ENCODE measurements around the gene ZNF614. TPM values are rescaled to one million over a fixed set of nuclear protein-coding genes. Genes with fewer than 3 reads are reported as not detected.
"Not testable (repeated sequence)": the region's sequence is repeated elsewhere in the genome, so short reads cannot be mapped to it uniquely, and the experiment has no call there.

The ZNF614 gene
- total RNA-seq, 1 experiment from 2014 or later = 7.3 TPM

GRCh38 chr19:51975787-51976186 is 52.4 kb downstream of the ZNF614 start:
- not testable (repeated sequence) for H3K4me3 ChIP-seq (ENCODE audit: insufficient read depth, low read depth, low read length); H3K27me3 ChIP-seq (ENCODE audit: control insufficient read depth, insufficient read depth, low read length); DNase-seq; H3K36me3 ChIP-seq (replicated peaks; ENCODE audit: control insufficient read depth, insufficient read depth, low read length)

GRCh38 chr19:51971624-51972023 is 56.6 kb downstream of the ZNF614 start:
- Histone ChIP-seq H3K36me3 (replicated peaks; ENCODE audit: control insufficient read depth, insufficient read depth, low read length) (peaks cover 8% of the 10 kb centered on the region), H3K27me3 (ENCODE audit: control insufficient read depth, insufficient read depth, low read length) (no peaks in the 10 kb centered on the region), H3K4me3 (ENCODE audit: insufficient read depth, low read depth, low read length) (no peak overlapping the region)
- DNase-seq = no peak

- H3K27me3 ChIP-seq (ENCODE audit: control insufficient read depth, insufficient read depth, low read length) = no peaks in the 10 kb centered on the region
- H3K4me3 ChIP-seq (ENCODE audit: insufficient read depth, low read depth, low read length) = no peak overlapping the region
- peaks cover 11% of the 10 kb centered on the region for H3K36me3 ChIP-seq (replicated peaks; ENCODE audit: control insufficient read depth, insufficient read depth, low read length)
- DNase-seq = no peak
Measured at GRCh38 chr19:51970718-51971117, 57.5 kb downstream of the ZNF614 start.

GRCh38 chr19:51965583-51965982 is 62.6 kb downstream of the ZNF614 start:
- DNase-seq = no peak
- H3K27me3 ChIP-seq (ENCODE audit: control insufficient read depth, insufficient read depth, low read length) = no peaks in the 10 kb centered on the region
- H3K4me3 ChIP-seq (ENCODE audit: insufficient read depth, low read depth, low read length) = no peak overlapping the region
- H3K36me3 ChIP-seq (replicated peaks; ENCODE audit: control insufficient read depth, insufficient read depth, low read length) = peaks cover 15% of the 10 kb centered on the region

Other genes starting within 250 kb of the ZNF614 start
- gene FPR3, start 233.2 kb downstream of the ZNF614 start, total RNA-seq (2014; rRNA removed; shearing (Covaris generic)) = not detected in 2 replicates
- gene ZNF577, start 140.4 kb downstream of the ZNF614 start, total RNA-seq (2014; rRNA removed; shearing (Covaris generic)) = 6.5 and 15.0 TPM in 2 replicates
- 8.3 and 17.0 TPM in 2 replicates for gene ZNF649, start 123.4 kb downstream of the ZNF614 start, total RNA-seq (2014; rRNA removed; shearing (Covaris generic))
- gene ZNF613, start 100.9 kb downstream of the ZNF614 start, total RNA-seq (2014; rRNA removed; shearing (Covaris generic)) = 7.9 and 8.6 TPM in 2 replicates
- 0.15 and 0.28 TPM in 2 replicates for gene ZNF350, start 41.5 kb downstream of the ZNF614 start, total RNA-seq (2014; rRNA removed; shearing (Covaris generic))
- 0.80 and 1.4 TPM in 2 replicates for gene ZNF615, start 20.2 kb downstream of the ZNF614 start, total RNA-seq (2014; rRNA removed; shearing (Covaris generic))
- 2.3 and 2.9 TPM in 2 replicates for gene ZNF432, start 20.5 kb upstream of the ZNF614 start, total RNA-seq (2014; rRNA removed; shearing (Covaris generic))
- 4.0 and 4.1 TPM in 2 replicates for gene ZNF841, start 67.4 kb upstream of the ZNF614 start, total RNA-seq (2014; rRNA removed; shearing (Covaris generic))
- gene ZNF616, start 111.6 kb upstream of the ZNF614 start, total RNA-seq (2014; rRNA removed; shearing (Covaris generic)) = 4.8 and 10.3 TPM in 2 replicates
- 4.7 and 7.5 TPM in 2 replicates for gene ZNF836, start 143.2 kb upstream of the ZNF614 start, total RNA-seq (2014; rRNA removed; shearing (Covaris generic))
- 439 and 477 TPM in 2 replicates for gene PPP2R1A, start 161.7 kb upstream of the ZNF614 start, total RNA-seq (2014; rRNA removed; shearing (Covaris generic))
- 17.0 and 33.1 TPM in 2 replicates for gene ZNF766, start 241.2 kb upstream of the ZNF614 start, total RNA-seq (2014; rRNA removed; shearing (Covaris generic))